Transverse colon (tissue), 4 donors: ENCODE results near the gene KRTAP10-10.

ENCODE experiments used
- POLR2A ChIP-seq: fragments of 450-650 bp; IDR thresholded peaks from one replicate; pipeline ENCODE4 v1.6.1; 2016; ENCODE audit warnings: antibody characterized with exemption, mild to moderate bottlenecking, moderate library complexity
- POLR2AphosphoS5 ChIP-seq, 3 donors: sonication (generic); formaldehyde crosslinking; IDR thresholded peaks; one replicate each; pipeline ENCODE4 v1.6.1; 2016; ENCODE audit warnings: antibody characterized with exemption in 3 of 3
- TF ChIP-seq, protein P1 (sequence below), 5 experiments: fragments of 200-600 bp in 3 of 5; fragments of 450-650 bp in 2 of 5; sonication (generic) in 3 of 5; IDR thresholded peaks; 1 replicate in 2 of 5; 2 replicates in 3 of 5; pipeline ENCODE4 v1.5.1; 2016 to 2017; ENCODE audit warnings: antibody characterized with exemption in 5 of 5, inconsistent platforms in 3 of 5, mild to moderate bottlenecking in 2 of 5, moderate library complexity in 1 of 5

DNA sequence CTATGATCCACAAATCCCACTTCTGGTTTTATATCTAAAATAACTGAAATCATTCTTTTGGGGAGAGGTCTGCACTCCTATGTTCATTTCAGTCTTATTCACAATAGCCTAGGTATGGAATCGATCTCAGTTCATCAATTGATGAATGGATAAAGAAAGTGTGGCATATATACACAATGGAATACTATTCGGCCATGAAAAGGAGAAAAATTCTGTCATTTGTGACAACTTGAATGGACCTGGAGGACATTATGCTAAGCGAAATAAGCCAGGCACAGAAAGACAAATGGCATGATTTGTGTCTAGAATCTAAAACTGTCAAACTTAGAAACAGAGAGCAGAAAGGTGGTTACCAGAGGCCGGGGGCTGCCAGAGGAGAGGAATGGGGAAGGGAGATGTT, 30.7 kb upstream of the KRTAP10-10 start:
- TF ChIP-seq, protein P1, sequence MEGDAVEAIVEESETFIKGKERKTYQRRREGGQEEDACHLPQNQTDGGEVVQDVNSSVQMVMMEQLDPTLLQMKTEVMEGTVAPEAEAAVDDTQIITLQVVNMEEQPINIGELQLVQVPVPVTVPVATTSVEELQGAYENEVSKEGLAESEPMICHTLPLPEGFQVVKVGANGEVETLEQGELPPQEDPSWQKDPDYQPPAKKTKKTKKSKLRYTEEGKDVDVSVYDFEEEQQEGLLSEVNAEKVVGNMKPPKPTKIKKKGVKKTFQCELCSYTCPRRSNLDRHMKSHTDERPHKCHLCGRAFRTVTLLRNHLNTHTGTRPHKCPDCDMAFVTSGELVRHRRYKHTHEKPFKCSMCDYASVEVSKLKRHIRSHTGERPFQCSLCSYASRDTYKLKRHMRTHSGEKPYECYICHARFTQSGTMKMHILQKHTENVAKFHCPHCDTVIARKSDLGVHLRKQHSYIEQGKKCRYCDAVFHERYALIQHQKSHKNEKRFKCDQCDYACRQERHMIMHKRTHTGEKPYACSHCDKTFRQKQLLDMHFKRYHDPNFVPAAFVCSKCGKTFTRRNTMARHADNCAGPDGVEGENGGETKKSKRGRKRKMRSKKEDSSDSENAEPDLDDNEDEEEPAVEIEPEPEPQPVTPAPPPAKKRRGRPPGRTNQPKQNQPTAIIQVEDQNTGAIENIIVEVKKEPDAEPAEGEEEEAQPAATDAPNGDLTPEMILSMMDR (IDR thresholded peaks at IDR 0.05), result no peak
- TF ChIP-seq POLR2A, result no peak
- no peak for TF ChIP-seq POLR2AphosphoS5 (IDR thresholded peaks at IDR 0.05)
